ENCODE data around the gene ITGA2. TPM values are rescaled to one million over a fixed set of nuclear protein-coding genes. Genes with fewer than 3 reads are reported as not detected.
"Not testable (repeated sequence)": the region's sequence is repeated elsewhere in the genome, so short reads cannot be mapped to it uniquely, and the experiment has no call there.

The ITGA2 gene
- total and polyA plus RNA-seq, 2 donors (not counting 1 experiment from before 2014, with no cell fraction given): not detected

GRCh38 chr5:53110156-53110555 lies 121.0 kb downstream of the ITGA2 start:
- H3K4me1 ChIP-seq (ENCODE audit: control insufficient read depth in 2 of 2, insufficient read depth in 2 of 2, low read length in 2 of 2): peaks cover 9 to 11% of the 10 kb centered on the region in 2 donors
- Mint-ChIP-seq H3K4me3 (peak overlapping the region; percentile 98), H3K9me3 (ENCODE audit: insufficient read depth) (no peaks in the 10 kb centered on the region), H3K27ac (peak overlapping the region; percentile 92), H3K4me1 (peaks cover 41% of the 10 kb centered on the region), H3K27me3 (no peaks in the 10 kb centered on the region)
- peak overlapping the region; percentile 71 to 78 for H3K27ac ChIP-seq (ENCODE audit: low read length in 2 of 2)
- no peaks in the 10 kb centered on the region for H3K27me3 ChIP-seq (replicated peaks in 1 of 4; ENCODE audit: control extremely low read depth in 1 of 4, control insufficient read depth in 3 of 4, insufficient read depth in 4 of 4, low read length in 3 of 4)
- intact Hi-C loops (cut with micrococcal nuclease): loop anchor here (5.0 kb wide), 1 partner anchor 452 kb away; the partner anchor contains the start of gene NDUFS4
- H3K4me3 ChIP-seq (ENCODE audit: control extremely low read depth in 1 of 5, extremely low read depth in 1 of 5, insufficient read depth in 1 of 5, low read depth in 2 of 5, low read length in 4 of 5): peak overlapping the region; percentile 56 to 84 (median 74)
- POLR2A ChIA-PET: no interaction called here
- DNase-seq: no peak
- H3K9me3 ChIP-seq (ENCODE audit: control extremely low read depth in 1 of 3, control insufficient read depth in 2 of 3, insufficient read depth in 1 of 3, low read length in 2 of 3): no peaks in the 10 kb centered on the region
- H4K20me1 ChIP-seq (ENCODE audit: control insufficient read depth, insufficient read depth, low read length, poor library complexity, severe bottlenecking): no peaks in the 10 kb centered on the region
- H2AFZ ChIP-seq (ENCODE audit: insufficient read depth, low read depth, low read length, poor library complexity, severe bottlenecking): peak overlapping the region; percentile 99
- peak overlapping the region; percentile 71 for H3K4me2 ChIP-seq (replicated peaks; ENCODE audit: low read depth, low read length, poor library complexity, severe bottlenecking)
- no peak for ATAC-seq (ENCODE audit: low read depth)
- CTCF ChIA-PET: interaction anchor here (1.0 to 4.6 kb wide), 2 partner anchors 13 to 1118 kb away, joined by 3 to 37 read pairs; no protein-coding TSS in a partner anchor
- WGBS (ENCODE audit: insufficient coverage): 14% methylated on average over 3 of the region's 6 CpGs
- peak overlapping the region; percentile 82 for H3K9ac ChIP-seq (ENCODE audit: low read length)
- H3K79me2 ChIP-seq (ENCODE audit: control insufficient read depth, insufficient read depth, low read length): peaks cover 14% of the 10 kb centered on the region
- TF ChIP-seq EZH2 (IDR thresholded peaks at IDR 0.05; ENCODE audit: borderline replicate concordance, insufficient read depth, low read depth, low read length, poor library complexity, severe bottlenecking): no peak
- TF ChIP-seq CTCF (IDR thresholded peaks at IDR 0.05): no peak
- H3K36me3 ChIP-seq (replicated peaks in 1 of 2; ENCODE audit: control extremely low read depth in 1 of 2, control insufficient read depth in 1 of 2, extremely low read depth in 1 of 2, insufficient read depth in 2 of 2, low read length in 1 of 2): peaks cover under 1 to 8% of the 10 kb centered on the region in 2 experiments

- peak overlapping the region; percentile 63 for H3K4me3 Mint-ChIP-seq
- no peak overlapping the region for H3K27ac Mint-ChIP-seq
- TF ChIP-seq CTCF (IDR thresholded peaks at IDR 0.05) (no peak), EZH2 (IDR thresholded peaks at IDR 0.05; ENCODE audit: borderline replicate concordance, insufficient read depth, low read depth, low read length, poor library complexity, severe bottlenecking) (no peak)
- ATAC-seq (ENCODE audit: low read depth) (no peak), DNase-seq (no peak)
- no peak overlapping the region for H3K9ac ChIP-seq (ENCODE audit: low read length)
- peaks cover 35% of the 10 kb centered on the region for H3K4me1 Mint-ChIP-seq
- H3K36me3 ChIP-seq (replicated peaks in 1 of 2; ENCODE audit: control extremely low read depth in 1 of 2, control insufficient read depth in 1 of 2, extremely low read depth in 1 of 2, insufficient read depth in 2 of 2, low read length in 1 of 2): peaks cover 0 to 8% of the 10 kb centered on the region in 2 experiments
- no peak overlapping the region for H3K4me2 ChIP-seq (replicated peaks; ENCODE audit: low read depth, low read length, poor library complexity, severe bottlenecking)
- H3K27me3 ChIP-seq (replicated peaks in 1 of 4; ENCODE audit: control extremely low read depth in 1 of 4, control insufficient read depth in 3 of 4, insufficient read depth in 4 of 4, low read length in 3 of 4): no peaks in the 10 kb centered on the region
- CTCF ChIA-PET: no interaction called here
- intact Hi-C loops (cut with micrococcal nuclease): loop anchor here (5.0 kb wide), 1 partner anchor 451 kb away; the partner anchor contains the start of gene NDUFS4
- POLR2A ChIA-PET: no interaction called here
- no peaks in the 10 kb centered on the region for H3K27me3 Mint-ChIP-seq
- no peaks in the 10 kb centered on the region for H3K9me3 ChIP-seq (ENCODE audit: control extremely low read depth in 1 of 3, control insufficient read depth in 2 of 3, insufficient read depth in 1 of 3, low read length in 2 of 3)
- no peaks in the 10 kb centered on the region for H3K9me3 Mint-ChIP-seq (ENCODE audit: insufficient read depth)
- H3K4me3 ChIP-seq (ENCODE audit: control extremely low read depth in 1 of 5, extremely low read depth in 1 of 5, insufficient read depth in 1 of 5, low read depth in 2 of 5, low read length in 4 of 5): no peak overlapping the region
- H3K4me1 ChIP-seq (ENCODE audit: control insufficient read depth in 2 of 2, insufficient read depth in 2 of 2, low read length in 2 of 2): peaks cover 9 to 11% of the 10 kb centered on the region in 2 donors
- no peaks in the 10 kb centered on the region for H4K20me1 ChIP-seq (ENCODE audit: control insufficient read depth, insufficient read depth, low read length, poor library complexity, severe bottlenecking)
- peaks cover 12% of the 10 kb centered on the region for H3K79me2 ChIP-seq (ENCODE audit: control insufficient read depth, insufficient read depth, low read length)
- no peak overlapping the region for H3K27ac ChIP-seq (ENCODE audit: low read length in 2 of 2)
- no peak overlapping the region for H2AFZ ChIP-seq (ENCODE audit: insufficient read depth, low read depth, low read length, poor library complexity, severe bottlenecking)
- no CpG with 5 or more reads among the region's 1 CpG for WGBS (ENCODE audit: insufficient coverage)
Measured at GRCh38 chr5:53111139-53111538, 122.0 kb downstream of the ITGA2 start.

DNA sequence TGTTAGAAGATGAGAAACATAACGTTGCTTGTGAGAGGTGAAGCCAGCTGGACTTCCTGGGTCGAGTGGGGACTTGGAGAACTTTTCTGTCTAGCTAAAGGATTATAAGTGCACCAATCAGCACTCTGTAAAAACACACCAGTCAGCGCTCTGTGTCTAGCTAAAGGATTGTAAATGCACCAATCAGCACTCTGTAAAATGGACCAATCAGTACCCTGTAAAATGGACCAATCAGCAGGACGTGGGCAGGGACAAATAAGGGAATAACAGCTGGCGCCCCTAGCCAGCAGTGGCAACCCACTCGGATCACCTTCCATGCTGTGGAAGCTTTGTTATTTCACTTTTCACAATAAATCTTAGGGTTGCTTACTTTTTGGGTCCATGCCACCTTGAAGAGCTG lies 123.2 kb downstream of the ITGA2 start:
- H3K4me2 ChIP-seq (replicated peaks; ENCODE audit: low read depth, low read length, poor library complexity, severe bottlenecking); ATAC-seq (ENCODE audit: low read depth); H3K4me3 ChIP-seq (ENCODE audit: control extremely low read depth in 1 of 5, extremely low read depth in 1 of 5, insufficient read depth in 1 of 5, low read depth in 2 of 5, low read length in 4 of 5); H3K27ac Mint-ChIP-seq; H3K9ac ChIP-seq (ENCODE audit: low read length); H3K27me3 Mint-ChIP-seq; H3K9me3 Mint-ChIP-seq (ENCODE audit: insufficient read depth); H2AFZ ChIP-seq (ENCODE audit: insufficient read depth, low read depth, low read length, poor library complexity, severe bottlenecking); H3K27me3 ChIP-seq (replicated peaks in 1 of 4; ENCODE audit: control extremely low read depth in 1 of 4, control insufficient read depth in 3 of 4, insufficient read depth in 4 of 4, low read length in 3 of 4); H4K20me1 ChIP-seq (ENCODE audit: control insufficient read depth, insufficient read depth, low read length, poor library complexity, severe bottlenecking); H3K27ac ChIP-seq (ENCODE audit: low read length in 2 of 2); POLR2A ChIA-PET; DNase-seq; H3K4me3 Mint-ChIP-seq; H3K9me3 ChIP-seq (ENCODE audit: control extremely low read depth in 1 of 3, control insufficient read depth in 2 of 3, insufficient read depth in 1 of 3, low read length in 2 of 3); H3K36me3 ChIP-seq (replicated peaks in 1 of 2; ENCODE audit: control extremely low read depth in 1 of 2, control insufficient read depth in 1 of 2, extremely low read depth in 1 of 2, insufficient read depth in 2 of 2, low read length in 1 of 2): not testable (repeated sequence)
- Histone ChIP-seq H3K4me1 (ENCODE audit: control insufficient read depth in 2 of 2, insufficient read depth in 2 of 2, low read length in 2 of 2) (peaks cover 9 to 11% of the 10 kb centered on the region in 2 donors), H3K79me2 (ENCODE audit: control insufficient read depth, insufficient read depth, low read length) (peaks cover 10% of the 10 kb centered on the region)
- intact Hi-C loops (cut with micrococcal nuclease): loop anchor here (5.0 kb wide), 1 partner anchor 450 kb away; the partner anchor contains the start of gene NDUFS4
- WGBS (ENCODE audit: insufficient coverage): 94% methylated on average over 4 of the region's 6 CpGs
- peaks cover 28% of the 10 kb centered on the region for H3K4me1 Mint-ChIP-seq
- CTCF ChIA-PET: interaction anchor here (0.9 kb wide), 1 partner anchor 15 kb away, joined by 4 read pairs; no protein-coding TSS in a partner anchor

Measured in B cell (primary cell).